Frontal cortex (tissue), 4 donors: ENCODE results near the gene MMP25. TPM values are rescaled to one million over a fixed set of nuclear protein-coding genes. Genes with fewer than 3 reads are reported as not detected.
A peak's percentile ranks its signal among the peaks of the same experiment; 100 is the strongest.

Experiments
- DNase-seq, 2 donors: peaks; one replicate each; pipeline ENCODE4 v3.0.0; 2012; ENCODE audit warnings: low spot score in 2 of 2
- FAIRE-seq: peaks from 2 replicates; lab custom pipeline; 2012; peaks lifted over from hg19 to GRCh38; lab: Jason Lieb, UNC
- total RNA-seq: library from RNA; depleted of rRNA; stranded (reverse); fragments of >200 nt; gene quantifications from one replicate; pipeline ENCODE4 v1.2.3, GENCODE V29; 2014
- donor health status: control.
- donor health status: control.
- donor health status: control.

Gene MMP25
- total RNA-seq, 1 donor from 2014 or later = 0.41 TPM

DNA sequence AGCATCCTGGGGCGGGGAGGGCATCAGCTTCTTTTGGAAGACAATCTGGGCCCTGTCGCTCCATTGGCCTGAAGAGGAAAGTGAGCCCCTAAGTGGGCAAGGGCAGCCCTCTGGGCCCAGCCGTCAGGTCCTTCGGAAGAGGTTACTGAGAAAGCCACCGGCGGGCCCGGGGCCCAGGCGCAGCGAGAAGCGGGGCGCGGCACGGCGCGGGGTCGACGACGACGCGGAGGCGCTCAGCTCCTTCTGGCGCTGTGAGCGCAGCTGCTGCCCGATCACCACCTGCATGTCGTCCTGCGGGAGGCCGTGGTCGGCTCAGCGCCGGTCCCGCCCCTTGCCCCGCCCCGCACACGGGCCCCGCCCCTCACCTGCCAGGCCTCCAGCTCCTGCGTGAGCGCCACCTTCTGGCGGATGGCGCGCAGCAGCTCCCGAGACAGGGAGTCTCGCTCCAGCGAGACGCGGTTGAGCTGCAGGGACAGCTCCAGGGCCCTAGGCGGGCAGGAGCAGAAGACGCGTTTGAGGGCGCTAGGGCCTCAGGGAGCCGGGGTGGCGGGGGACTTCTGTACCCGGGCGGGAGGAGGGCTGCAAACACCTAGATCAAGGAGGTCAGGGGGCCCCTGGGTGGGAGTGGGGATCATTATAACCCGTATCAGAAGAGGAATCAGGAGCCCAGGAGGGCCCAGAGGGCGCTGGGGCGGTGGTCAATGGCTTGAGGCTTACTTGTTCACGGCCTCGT, 18.2 kb upstream of the MMP25 start:
- DNase-seq (peak; percentile 81 to 87), FAIRE-seq (no peak)

DNA sequence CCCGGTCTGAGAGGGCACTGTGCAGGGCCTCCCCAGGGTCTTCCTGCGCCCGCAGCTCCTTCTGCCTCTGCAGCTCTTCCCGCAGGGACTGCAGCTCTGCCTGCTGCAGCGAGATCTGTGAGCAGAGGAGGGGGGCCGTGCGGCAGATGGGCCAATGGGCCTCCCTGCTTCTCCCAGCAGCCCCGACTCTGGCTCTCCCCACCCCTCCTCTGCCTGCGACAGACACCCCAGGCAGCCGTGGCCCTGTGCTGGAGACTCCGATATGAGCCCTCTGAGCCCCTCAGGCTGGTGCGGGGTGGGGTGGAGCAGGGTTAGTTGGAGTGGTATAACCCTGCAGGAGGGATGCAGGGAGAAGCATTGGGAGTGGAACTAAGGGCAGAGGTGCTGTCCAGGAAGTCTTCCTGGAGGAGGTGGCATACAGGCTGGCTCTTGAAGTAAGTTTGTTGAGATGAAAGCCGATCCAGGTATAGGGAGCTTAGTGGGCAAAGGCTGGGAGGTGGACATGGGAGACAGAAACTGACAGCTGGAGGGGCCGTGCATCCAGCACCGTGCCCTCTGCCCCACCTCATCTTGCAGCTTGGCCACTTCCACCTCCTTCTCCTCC, 17.5 kb upstream of the MMP25 start:
- no peak for FAIRE-seq

DNA sequence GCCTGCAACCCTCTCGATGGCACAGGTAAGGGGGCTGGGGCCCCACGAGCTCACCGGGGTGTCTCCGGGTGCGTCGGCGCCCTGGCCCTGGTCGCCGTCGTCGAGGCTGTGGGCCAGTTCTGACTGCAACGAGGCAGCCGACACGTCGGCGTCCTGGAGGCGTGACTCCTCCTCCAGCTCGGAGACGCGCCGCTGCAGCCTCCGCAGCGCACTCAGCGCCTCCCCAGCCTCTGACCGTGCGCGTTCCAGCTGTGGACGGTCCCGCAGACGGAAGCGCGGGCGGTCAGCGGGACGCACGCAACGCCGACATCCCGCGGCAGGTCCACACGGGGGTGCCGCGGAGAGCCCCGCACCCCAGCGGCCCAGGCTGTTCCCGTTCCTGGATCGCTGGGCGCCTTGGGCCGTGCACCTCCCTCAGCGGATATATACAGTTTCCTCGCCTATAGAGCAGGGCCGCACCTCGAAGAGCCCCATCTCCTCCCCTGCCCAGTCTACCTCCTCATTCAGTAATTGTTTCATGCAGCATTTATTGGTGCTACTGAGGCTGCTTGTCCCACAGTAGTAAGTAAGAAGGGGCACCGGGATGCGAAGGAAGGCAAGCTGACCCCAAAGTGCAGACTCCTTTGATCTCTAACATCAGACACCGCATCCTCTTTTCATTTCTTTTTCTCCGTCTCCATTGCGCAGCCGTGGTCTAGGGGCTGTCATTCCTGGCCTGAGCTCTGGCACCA, 16.7 kb upstream of the MMP25 start:
- no peak for FAIRE-seq

More for the DNA sequence above, 17.5 kb upstream of the MMP25 start:
- no peak for DNase-seq

GRCh38 chr16:3030222-3031212, 15.8 kb upstream of the MMP25 start:
- FAIRE-seq (no peak), DNase-seq (no peak)

More for the DNA sequence above, 16.7 kb upstream of the MMP25 start:
- DNase-seq = no peak

DNA sequence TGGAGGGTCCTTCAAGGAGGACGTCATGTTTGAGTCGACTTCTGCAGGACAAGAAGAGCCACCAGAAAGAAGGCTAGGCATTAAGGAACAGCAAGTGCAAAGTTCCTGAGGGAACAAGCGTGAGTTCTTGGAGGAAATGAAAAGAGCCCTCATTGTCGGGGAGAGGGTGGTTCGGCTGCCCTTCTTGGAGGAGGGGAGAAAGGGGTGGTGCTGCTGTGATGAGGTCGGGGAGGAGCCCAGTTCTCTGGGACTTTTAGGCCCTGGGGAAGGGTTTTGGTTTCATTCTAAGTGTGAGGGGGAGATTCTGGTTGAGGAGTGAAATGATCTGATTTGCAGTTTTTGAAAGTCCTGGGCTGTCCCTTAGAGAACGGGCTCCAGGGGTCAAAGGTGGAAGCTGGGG, 13.7 kb upstream of the MMP25 start:
- FAIRE-seq (no peak), DNase-seq (no peak)

DNA sequence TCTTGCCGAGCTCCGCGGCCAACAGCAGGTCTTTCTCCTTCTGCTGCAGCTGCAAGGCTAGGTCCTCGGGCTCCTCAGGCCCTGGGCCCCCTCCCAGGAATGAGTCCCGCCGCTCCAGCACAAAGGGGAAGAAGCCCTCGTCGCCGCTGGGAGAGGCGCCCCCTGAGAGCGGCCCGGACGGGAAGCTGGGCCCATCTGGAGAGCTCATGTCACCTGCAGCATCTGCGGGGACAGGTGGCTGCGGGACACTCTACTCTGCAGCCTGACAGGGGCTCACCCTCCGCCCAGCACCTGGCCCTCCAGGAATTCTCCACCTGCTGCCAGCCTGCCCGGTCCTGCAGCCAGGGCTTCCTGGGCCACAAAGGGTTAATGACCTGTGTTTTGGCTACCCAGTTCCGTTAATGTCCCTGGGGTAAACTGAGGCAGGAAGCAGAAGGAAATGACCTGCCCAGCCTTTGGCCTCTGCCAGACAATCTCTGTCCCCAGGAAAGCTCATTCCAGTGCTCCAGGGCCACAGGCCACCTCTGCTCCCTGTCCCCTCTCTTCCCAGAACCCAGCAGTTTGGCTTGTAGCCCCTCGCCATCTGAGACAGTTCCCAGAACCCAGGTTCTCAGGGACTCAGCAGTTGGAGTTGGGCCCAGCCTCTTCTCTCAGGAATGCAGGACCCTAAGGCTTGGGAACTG, 10.9 kb upstream of the MMP25 start:
- FAIRE-seq (no peak), DNase-seq (no peak)

GRCh38 chr16:3035972-3036725, 10.2 kb upstream of the MMP25 start:
- no peak for DNase-seq
- FAIRE-seq = no peak

- FAIRE-seq (no peak), DNase-seq (no peak)
These were observed 9.5 kb upstream of the MMP25 start, which contains the start of gene BICDL2 for GRCh38 chr16:3036726-3037315. TSS of gene BICDL2 (minus strand) at chr16:3036944. CDS start at chr16:3035496, 1,448 bp downstream.

GRCh38 chr16:3038256-3038655, 8.1 kb upstream of the MMP25 start:
- FAIRE-seq (no peak), DNase-seq (no peak)

DNA sequence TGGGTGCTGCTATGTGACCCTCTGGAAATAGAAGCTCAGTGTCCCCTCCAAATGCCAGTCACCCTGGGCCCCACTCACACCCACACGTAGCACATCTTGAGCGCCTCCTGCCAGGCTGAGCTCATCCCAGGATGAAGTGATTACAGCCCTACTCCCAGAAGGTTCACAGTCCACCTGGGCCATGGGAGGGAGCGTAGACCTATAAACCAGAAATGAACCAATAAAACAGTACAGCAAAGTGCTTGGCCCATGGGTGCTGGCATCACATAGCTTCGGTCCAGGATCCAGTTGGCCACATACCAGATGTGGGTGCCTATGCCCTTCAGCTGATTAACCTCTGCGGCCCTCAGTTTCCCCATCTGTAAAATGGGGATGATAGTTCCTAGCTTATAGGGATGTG, 7.5 kb upstream of the MMP25 start:
- no peak for DNase-seq
- FAIRE-seq = no peak

DNA sequence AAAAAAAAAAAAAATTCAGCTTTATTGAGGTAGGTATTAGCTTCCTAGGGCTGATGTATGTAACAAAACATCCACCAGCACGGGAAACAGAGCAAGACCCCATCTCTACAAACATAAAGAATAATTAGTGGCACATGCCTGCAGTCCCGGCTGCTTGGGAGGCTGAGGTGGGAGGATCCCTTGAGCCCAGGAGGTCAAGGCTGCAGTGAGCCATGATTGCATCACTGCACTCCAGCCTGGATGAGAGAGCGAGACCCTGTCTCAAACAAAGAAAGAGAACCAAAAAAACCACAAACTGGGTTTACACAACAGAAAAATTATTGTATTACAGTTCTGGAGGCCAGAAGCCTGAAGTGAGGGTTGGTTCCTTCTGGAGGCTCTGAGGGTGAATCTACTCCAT, 4.0 kb upstream of the MMP25 start:
- DNase-seq (no peak), FAIRE-seq (no peak)

GRCh38 chr16:3044708-3045107, 1.7 kb upstream of the MMP25 start:
- DNase-seq = no peak
- FAIRE-seq = no peak

DNA sequence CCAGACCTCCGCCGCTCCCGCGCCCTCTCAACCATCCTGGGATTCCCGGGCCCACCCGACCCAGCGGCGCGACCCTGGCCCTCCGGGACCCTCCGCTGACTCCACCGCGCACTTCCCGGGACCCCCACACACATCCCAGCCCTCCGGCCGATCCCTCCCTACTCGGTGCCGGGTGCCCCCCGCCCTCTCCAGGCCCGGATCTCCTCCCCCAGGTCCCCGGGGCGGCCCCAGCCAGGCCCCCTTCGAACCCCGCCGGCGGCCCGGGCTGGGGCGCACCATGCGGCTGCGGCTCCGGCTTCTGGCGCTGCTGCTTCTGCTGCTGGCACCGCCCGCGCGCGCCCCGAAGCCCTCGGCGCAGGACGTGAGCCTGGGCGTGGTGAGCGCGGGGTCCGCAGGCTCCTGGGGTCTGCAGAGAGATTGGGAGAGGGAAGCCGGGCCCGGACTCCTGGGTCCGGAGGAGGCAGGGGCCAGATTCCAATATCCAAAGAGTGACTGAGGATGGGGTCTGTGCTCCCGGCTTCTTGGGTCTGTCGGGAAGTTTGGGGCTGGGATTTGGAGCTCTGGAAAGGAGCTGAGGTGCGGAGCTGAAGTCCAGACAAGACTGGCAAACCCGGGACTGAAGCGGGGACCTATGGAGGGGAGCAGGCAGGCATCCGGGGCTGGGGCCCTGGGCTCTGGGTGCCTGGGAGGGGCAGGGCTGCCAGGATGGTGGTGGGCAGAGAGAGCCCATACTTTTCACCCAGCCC, 453 bp downstream of the MMP25 start:
- FAIRE-seq = no peak
- peak; percentile 19 to 44 for DNase-seq

- FAIRE-seq (no peak), DNase-seq (no peak)
These were observed 993 bp downstream of the MMP25 start for GRCh38 chr16:3047387-3047720.

GRCh38 chr16:3049921-3050481, 3.6 kb downstream of the MMP25 start:
- DNase-seq = no peak
- FAIRE-seq = no peak

DNA sequence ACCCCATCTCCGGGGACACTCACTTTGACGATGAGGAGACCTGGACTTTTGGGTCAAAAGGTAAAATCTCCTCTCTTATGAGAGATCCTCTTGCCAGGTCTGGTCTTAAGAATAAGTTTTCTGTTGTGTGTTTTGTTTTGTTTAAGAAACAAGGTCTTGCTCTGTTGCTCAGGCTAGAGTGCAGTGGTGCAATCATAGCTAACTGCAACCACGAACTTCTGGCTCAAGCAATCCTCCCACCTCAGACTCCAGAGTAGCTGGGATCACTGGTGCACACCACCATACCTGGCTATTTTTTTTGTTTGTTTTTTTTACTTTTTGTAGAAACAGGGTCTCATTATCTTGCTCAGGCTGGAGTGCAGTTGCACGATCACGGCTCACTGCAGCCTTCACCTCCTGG, 4.1 kb downstream of the MMP25 start:
- FAIRE-seq (no peak), DNase-seq (no peak)

GRCh38 chr16:3051009-3051408, 4.6 kb downstream of the MMP25 start:
- FAIRE-seq (no peak), DNase-seq (no peak)
